Neutrophil (primary cell): Measurements from ENCODE around the gene MPDZ.

ENCODE experiments used
- H3K27ac ChIP-seq: fragments of 200-600 bp; sonication (generic); 2 replicates; pipeline ENCODE4 v1.5.1; 2016; ENCODE audit warnings: mild to moderate bottlenecking, moderate library complexity
- H3K27me3 ChIP-seq: fragments of 200-600 bp; sonication (generic); 2 replicates; pipeline ENCODE4 v1.6.0; 2016; ENCODE audit warnings: mild to moderate bottlenecking
- H3K36me3 ChIP-seq: fragments of 200-600 bp; sonication (generic); 2 replicates; pipeline ENCODE4 v1.5.1; 2017
- H3K4me1 ChIP-seq, 2 experiments: fragments of 200-600 bp in 1 of 2; sonication (generic) in 1 of 2; 1 replicate in 1 of 2; 2 replicates in 1 of 2; pipeline versions ENCODE4 v1.5.1 to v1.6.1; 2013 to 2016; ENCODE audit warnings: low read depth in 1 of 2, low read length in 1 of 2, mild to moderate bottlenecking in 1 of 2, moderate library complexity in 1 of 2; ENCODE audit not compliant: control insufficient read depth in 1 of 2, insufficient read depth in 1 of 2
- H3K4me3 ChIP-seq, 2 experiments: fragments of 200-600 bp in 1 of 2; sonication (generic) in 1 of 2; 1 replicate in 1 of 2; 2 replicates in 1 of 2; pipeline ENCODE4 v1.5.1; 2013 to 2016; ENCODE audit warnings: low read depth in 1 of 2, low read length in 1 of 2, mild to moderate bottlenecking in 1 of 2, moderate library complexity in 1 of 2
- H3K9me3 ChIP-seq: fragments of 200-600 bp; sonication (generic); 2 replicates; pipeline ENCODE4 v1.5.1; 2016
- TF ChIP-seq, protein P1 (sequence below): fragments of 200-600 bp; sonication (generic); IDR thresholded peaks from 2 replicates; pipeline ENCODE4 v1.5.1; 2016; ENCODE audit warnings: antibody characterized with exemption

Gene MPDZ

DNA sequence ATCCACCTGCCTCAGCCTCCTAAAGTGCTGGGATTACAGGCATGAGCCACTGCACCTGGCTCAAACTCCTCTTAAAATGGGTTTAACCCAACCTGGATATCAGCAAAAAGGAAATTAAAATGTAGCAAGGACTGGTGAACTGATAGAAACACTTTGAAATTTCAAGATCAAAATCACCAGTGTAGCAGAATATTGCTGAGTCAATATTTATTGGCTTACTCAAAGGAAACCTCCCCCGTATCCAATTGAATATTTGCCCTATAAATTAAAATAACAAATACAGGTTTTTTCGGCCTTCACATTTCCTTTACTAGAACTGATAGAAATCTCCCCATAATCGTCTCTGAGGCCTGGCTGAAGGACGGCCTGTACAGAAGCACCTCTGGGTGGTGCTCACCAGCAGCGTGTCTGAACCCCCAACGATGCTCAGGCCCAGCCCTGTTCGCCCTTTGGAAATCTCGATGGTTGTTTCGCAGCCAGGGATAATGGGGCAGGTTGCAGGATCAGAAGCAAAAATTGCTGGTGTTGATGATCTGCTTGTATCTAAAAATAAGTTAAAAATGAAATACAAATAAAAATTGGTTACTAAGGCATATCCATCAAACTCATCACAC lies 156.6 kb downstream of the MPDZ start:
- H3K36me3 ChIP-seq, result no peaks in the 10 kb centered on the region
- H3K4me1 ChIP-seq, result no peaks in the 10 kb centered on the region
- H3K27me3 ChIP-seq, result no peaks in the 10 kb centered on the region
- H3K9me3 ChIP-seq, result no peaks in the 10 kb centered on the region
- H3K27ac ChIP-seq, result no peak overlapping the region
- TF ChIP-seq, protein P1, sequence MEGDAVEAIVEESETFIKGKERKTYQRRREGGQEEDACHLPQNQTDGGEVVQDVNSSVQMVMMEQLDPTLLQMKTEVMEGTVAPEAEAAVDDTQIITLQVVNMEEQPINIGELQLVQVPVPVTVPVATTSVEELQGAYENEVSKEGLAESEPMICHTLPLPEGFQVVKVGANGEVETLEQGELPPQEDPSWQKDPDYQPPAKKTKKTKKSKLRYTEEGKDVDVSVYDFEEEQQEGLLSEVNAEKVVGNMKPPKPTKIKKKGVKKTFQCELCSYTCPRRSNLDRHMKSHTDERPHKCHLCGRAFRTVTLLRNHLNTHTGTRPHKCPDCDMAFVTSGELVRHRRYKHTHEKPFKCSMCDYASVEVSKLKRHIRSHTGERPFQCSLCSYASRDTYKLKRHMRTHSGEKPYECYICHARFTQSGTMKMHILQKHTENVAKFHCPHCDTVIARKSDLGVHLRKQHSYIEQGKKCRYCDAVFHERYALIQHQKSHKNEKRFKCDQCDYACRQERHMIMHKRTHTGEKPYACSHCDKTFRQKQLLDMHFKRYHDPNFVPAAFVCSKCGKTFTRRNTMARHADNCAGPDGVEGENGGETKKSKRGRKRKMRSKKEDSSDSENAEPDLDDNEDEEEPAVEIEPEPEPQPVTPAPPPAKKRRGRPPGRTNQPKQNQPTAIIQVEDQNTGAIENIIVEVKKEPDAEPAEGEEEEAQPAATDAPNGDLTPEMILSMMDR, result no peak
- no peak overlapping the region for H3K4me3 ChIP-seq

DNA sequence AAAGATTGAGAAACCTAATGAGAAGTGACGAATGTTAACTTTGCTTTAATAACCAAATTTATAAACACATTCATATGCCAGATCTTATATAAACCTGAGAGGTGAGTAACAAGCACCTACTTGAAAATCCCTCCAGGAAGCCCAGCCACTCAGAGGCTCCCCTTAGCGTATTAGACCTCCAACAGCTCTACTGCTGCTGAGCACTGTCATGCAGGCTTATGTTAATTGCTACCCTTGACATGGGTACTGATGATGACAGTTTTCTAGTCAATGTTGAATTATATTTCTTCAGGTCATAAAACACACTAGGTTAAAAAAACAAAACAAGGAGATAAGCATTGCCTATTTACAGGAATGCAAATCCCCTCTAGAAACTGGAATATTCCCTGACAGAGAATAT lies 161.2 kb downstream of the MPDZ start:
- H3K27me3 ChIP-seq, result no peaks in the 10 kb centered on the region
- H3K4me1 ChIP-seq, result no peaks in the 10 kb centered on the region
- no peaks in the 10 kb centered on the region for H3K9me3 ChIP-seq
- TF ChIP-seq, protein P1, result no peak
- no peak overlapping the region for H3K4me3 ChIP-seq
- H3K27ac ChIP-seq, result no peak overlapping the region
- H3K36me3 ChIP-seq, result no peaks in the 10 kb centered on the region

DNA sequence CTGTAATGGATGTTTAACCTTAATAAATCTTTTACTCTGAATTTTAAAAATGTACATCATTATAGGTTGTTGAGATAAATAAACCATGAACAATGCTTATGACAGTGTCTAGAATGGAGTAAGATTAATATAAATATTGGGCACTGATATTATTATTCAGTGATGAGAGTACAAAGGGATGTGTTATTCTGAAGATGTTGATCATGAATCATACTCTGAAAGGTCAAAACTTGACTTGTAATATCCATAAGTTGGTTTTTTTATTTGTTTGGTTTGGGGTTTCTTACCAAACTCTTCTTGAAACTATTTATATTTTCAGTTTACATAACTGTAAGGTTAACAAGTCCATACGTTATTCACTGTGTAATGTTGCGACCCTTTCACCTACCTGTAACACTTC lies 163.2 kb downstream of the MPDZ start:
- no peak overlapping the region for H3K4me3 ChIP-seq
- H3K9me3 ChIP-seq, result no peaks in the 10 kb centered on the region
- TF ChIP-seq, protein P1, result no peak
- H3K27ac ChIP-seq, result no peak overlapping the region
- H3K4me1 ChIP-seq, result no peaks in the 10 kb centered on the region
- no peaks in the 10 kb centered on the region for H3K36me3 ChIP-seq
- no peaks in the 10 kb centered on the region for H3K27me3 ChIP-seq

DNA sequence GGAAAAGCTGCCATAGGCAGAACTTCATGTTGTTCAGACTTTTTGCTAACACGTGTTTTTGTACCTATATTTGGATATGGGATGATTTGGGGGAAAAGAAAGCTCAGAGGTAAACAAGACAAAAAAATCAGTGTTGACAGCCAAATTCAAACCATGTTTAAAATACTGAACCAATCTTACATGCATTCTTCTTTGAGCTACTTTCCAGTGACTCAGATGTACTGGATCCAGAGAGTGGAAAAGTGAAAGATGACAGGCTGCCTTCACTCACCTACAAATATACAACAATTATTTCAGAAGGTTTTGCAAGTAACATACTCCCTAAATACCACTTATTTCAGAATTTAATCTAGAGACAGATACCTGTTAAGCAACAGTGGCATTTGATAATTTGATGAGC lies 165.7 kb downstream of the MPDZ start:
- H3K27me3 ChIP-seq, result no peaks in the 10 kb centered on the region
- H3K9me3 ChIP-seq, result no peaks in the 10 kb centered on the region
- no peak overlapping the region for H3K27ac ChIP-seq
- TF ChIP-seq, protein P1, result no peak
- H3K36me3 ChIP-seq, result no peaks in the 10 kb centered on the region
- no peak overlapping the region for H3K4me3 ChIP-seq
- H3K4me1 ChIP-seq, result no peaks in the 10 kb centered on the region

DNA sequence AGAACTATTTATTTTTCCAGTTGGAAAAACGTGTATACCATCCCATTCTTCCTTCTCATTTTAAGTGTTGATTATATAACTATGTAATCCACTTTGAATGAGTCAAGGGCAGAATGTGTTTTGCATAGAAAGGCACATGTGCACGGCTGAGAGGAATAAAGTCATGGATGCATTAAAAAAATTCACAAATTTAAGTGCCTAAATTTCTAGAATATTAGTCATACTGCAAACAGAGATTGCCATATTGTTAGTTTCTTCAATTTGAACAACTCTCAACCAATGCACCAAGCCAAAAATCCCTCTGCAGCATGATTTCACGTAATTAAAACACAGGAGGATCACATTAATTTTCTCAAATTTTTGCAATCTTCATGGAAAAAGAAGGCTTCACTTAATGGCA lies 166.3 kb downstream of the MPDZ start:
- H3K36me3 ChIP-seq, result no peaks in the 10 kb centered on the region

More for the DNA sequence above, 166.3 kb downstream of the MPDZ start:
- H3K4me1 ChIP-seq, result no peaks in the 10 kb centered on the region
- no peak overlapping the region for H3K4me3 ChIP-seq
- H3K9me3 ChIP-seq, result no peaks in the 10 kb centered on the region
- TF ChIP-seq, protein P1, result no peak
- no peak overlapping the region for H3K27ac ChIP-seq
- H3K27me3 ChIP-seq, result no peaks in the 10 kb centered on the region
